Frontal cortex (tissue), 4 donors: ENCODE results near the gene ANK2. TPM values are rescaled to one million over a fixed set of nuclear protein-coding genes. Genes with fewer than 3 reads are reported as not detected.

Source experiments
- DNase-seq, 2 donors: peaks; one replicate each; pipeline ENCODE4 v3.0.0; 2012; ENCODE audit warnings: low spot score in 2 of 2
- FAIRE-seq: peaks from 2 replicates; lab custom pipeline; 2012; peaks lifted over from hg19 to GRCh38; lab: Jason Lieb, UNC
- total RNA-seq: library from RNA; depleted of rRNA; stranded (reverse); fragments of >200 nt; gene quantifications from one replicate; pipeline ENCODE4 v1.2.3, GENCODE V29; 2014
- donor health status: control.
- donor health status: control.
- donor health status: control.

ANK2 gene
- 477 TPM for total RNA-seq

DNA sequence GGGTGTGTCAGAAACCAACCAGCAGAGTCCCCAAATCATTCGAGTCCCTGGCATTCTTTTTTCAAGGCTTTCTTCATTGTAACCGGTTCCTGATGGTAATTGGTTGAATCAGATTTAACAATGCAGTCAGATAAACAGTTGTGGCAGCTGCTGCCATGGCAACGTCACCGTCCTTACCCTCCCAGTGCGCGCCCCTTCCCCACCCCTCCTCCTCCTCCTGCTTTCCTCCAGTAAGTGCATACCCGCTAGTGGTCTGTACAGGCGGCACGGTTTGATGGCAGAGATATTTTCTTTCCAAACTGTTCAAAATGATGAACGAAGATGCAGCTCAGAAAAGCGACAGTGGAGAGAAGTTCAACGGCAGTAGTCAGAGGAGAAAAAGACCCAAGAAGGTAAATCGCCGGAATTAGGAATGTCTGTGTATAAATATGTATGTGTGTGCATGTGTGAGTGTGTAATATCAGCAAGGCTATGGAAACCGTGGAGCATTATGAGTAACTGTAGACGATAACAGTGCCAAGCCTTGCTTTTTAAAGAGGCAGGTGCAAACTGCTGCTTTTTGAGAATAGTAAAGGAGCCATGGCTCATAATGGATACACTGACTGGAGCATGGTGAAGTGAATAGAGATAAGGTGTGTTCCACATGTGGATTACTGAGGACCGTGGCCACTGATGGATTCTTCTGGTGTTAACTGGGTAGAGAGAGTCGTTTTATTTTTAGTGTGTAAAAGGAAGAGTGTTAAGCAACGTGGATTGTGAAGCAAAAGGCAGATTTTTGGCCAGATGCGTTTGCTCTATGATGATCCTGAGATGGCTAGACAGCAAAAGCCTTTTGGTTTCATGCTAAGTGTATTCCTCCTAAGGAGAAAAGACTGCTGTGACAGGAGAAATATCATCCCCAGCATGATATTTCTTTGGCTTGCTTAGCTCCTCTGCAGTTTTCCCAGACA lies at the start of gene ANK2:
Gene ANK2 (plus strand): TSS at position 233 of the 950 bp plus-strand sequence. CDS start 76 bp downstream, at position 309.
- DNase-seq: peak; percentile 2 to 18
- FAIRE-seq: no peak

DNA sequence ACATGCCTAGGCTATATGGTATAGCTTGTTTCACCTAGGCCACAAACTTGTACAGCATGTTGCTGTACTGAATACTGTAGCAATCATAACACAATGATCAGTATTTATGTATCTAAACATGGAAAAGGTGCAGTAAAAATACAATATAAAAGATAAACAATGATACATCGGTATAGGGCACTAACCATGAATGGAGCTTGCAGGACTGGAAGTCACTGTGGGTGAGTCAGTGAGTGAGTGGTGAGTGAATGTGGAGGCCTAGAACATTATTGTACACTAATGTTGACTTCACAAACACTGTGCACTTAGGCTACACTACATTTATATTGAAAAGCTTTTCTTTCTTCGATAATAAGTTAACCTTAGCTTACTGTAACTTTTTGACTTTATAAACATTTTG lies 45.6 kb upstream of the ANK2 start:
- DNase-seq (no peak), FAIRE-seq (no peak)

GRCh38 chr4:113004655-113005054 lies 44.8 kb upstream of the ANK2 start:
- FAIRE-seq (no peak), DNase-seq (no peak)

DNA sequence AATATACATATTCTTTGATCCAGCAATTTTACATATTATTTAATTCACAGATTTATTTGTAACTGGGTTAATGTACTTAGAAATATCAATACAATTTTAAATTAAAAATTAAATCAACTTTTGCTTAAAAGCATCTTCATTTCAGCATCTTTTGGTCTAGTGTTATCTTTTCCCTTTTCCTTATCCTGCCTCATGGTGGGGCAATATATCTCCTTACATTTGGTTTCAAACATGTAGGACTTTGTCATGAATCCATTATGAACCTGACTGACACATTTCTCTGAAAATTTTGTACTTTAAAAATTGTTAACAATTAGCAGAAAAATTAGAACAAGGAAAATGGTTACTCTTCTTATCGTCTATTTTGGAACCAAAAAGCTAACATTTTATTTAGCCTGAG lies 42.8 kb upstream of the ANK2 start:
- FAIRE-seq (peak; percentile 61), DNase-seq (no peak)

DNA sequence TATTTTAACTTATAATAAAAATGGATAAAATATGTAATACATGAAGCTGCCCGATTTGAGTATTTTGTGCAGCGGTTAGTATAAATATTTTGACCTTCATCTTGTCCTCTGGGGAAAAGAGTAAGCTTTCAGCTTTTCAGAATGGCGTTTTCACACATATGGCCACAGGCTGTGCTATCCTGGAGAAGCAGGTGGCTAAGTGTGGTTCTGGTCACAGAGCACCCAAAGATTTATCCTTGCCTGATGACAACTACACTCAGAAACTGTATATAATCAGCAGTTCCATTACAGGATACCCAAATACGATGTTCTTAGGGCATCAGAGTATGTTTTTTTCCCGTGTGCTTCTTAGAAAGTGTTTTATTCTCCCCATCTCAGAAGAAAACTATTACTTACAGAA lies 42.3 kb upstream of the ANK2 start:
- FAIRE-seq (no peak), DNase-seq (no peak)

GRCh38 chr4:113008135-113008534 lies 41.3 kb upstream of the ANK2 start:
- DNase-seq: no peak
- no peak for FAIRE-seq

DNA sequence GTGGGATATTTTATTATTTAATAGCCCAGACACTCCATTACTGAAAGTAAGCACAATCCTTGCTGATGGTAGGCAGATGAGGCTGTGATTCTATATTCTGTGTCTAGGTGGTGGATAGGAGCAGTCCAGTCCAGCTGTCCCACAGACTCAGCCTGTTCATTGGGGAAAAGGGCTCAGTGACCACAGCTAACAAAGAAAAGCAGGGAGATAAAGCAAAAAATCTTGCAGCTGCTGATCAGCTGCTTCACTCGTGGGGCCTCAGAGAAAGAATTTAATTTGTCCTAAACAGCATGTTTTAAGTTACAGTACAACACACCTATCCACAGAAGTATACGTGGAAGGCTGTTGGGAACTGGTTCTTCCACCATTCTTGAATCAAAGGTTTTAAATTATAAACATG lies 40.7 kb upstream of the ANK2 start:
- FAIRE-seq (no peak), DNase-seq (no peak)

DNA sequence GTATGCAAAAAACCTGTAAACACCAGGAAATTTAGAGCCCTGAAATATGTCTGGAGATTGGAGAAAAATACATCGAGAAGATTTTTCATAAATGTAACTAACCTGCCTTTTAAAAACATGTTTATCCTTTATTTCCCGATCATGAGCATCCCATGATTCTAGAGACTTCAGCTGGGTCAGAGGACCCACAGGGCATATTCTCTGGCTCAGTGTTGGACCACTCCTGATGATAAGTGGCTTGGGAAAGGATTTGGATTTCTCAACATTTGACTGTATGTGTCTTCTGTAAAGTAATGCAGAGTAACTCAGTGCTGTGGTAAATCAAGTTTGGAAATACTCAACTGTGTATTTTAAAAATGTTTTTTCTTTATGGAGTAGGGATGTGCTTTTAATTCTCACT lies 40.0 kb upstream of the ANK2 start:
- no peak for FAIRE-seq

DNA sequence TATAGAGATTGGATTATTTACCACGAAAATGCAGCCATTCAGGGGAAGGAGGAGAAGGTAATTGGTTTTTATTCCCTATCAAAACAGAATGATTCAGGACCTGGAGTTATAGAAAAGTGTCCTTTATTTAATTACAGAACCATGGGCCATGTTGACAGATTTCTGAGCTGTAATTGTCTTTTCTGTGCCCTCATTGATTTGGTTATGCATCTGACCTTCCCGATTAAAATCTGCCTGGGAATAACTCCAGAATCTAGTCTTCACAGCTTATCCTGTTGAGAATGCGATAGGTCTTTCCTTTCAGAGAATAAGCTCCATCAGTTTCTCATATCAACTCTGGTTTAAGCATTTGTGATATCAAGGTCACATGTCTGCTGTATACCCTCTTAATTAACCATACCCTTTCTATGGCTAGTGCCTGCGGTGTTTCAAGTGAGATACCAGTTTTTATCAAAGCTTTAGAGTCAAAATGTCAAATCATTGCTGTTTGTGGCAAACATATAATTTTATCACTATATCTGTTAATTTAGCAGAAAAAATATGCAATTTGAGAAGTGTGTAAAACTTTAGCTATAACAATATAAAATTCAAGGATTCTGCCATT lies 37.2 kb upstream of the ANK2 start:
- DNase-seq (no peak), FAIRE-seq (no peak)

More for the DNA sequence above, 40.0 kb upstream of the ANK2 start:
- no peak for DNase-seq

- DNase-seq (no peak), FAIRE-seq (no peak)
Observed at GRCh38 chr4:113012786-113013185, 36.7 kb upstream of the ANK2 start.

GRCh38 chr4:113013751-113014150 lies 35.7 kb upstream of the ANK2 start:
- DNase-seq (no peak), FAIRE-seq (no peak)

GRCh38 chr4:113016377-113016776 lies 33.1 kb upstream of the ANK2 start:
- FAIRE-seq: no peak
- no peak for DNase-seq

DNA sequence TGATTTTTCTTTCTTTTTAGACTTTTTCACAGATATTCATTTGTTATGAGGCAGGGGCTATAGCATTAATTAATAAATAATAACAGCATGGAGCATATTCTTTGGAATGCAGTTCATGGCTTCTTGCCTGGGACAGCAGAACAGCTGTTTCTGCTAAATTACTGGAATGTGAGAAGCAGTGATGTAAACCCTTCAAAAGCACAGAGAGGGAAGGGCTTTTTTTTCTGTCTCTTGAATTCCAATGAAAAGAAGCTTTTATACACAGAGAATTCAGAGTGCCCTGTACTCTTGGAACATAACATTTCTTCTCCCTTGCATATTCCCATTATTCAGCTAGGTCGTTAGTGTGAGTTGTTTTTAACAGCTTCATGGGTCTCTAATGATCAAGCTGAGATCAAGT lies 28.5 kb upstream of the ANK2 start:
- FAIRE-seq (no peak), DNase-seq (peak in 1 of 2 donors; percentile 3)

- FAIRE-seq (no peak), DNase-seq (no peak)
Observed at GRCh38 chr4:113024388-113024787, 25.1 kb upstream of the ANK2 start.

DNA sequence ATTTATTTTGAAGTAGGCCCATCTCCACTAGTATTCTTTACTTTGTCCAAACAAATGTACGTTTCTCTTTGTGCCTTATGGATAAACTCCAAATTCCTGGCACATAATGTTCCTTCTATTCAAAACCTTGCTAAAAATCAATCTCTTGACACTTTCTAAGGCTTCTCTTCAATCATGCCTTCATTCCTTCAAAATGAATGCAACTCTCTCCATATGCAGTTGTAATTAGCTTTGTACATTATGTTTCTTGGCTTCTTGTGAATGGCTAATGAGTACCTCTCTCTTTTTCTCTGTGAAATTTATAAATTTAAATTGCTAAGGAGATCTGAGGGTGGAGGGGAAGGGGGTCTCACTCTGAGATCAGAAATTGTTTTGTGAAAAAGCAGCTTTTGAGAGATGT lies 24.0 kb upstream of the ANK2 start:
- DNase-seq: no peak
- FAIRE-seq: no peak

- FAIRE-seq (no peak), DNase-seq (no peak)
Observed at GRCh38 chr4:113026556-113026955, 22.9 kb upstream of the ANK2 start.

DNA sequence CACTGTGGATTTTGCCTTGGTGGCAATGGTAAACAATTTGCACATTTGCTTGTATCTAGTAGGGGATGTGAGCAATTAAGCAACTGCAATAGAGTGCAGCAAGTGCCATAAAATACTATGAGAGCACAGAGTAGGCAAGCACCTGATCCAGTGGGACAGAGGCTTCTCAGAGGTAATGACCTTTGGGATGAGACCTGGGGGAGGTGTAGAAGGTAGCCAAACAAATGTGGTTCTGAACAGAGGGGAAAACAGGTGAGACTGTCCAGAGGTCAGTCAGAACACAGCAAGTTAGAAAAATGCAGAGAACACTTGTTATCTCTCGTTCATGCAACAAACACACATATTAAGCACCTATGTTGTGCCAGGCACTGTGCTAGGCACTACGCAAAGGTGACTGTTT lies 21.4 kb upstream of the ANK2 start:
- FAIRE-seq: no peak

DNA sequence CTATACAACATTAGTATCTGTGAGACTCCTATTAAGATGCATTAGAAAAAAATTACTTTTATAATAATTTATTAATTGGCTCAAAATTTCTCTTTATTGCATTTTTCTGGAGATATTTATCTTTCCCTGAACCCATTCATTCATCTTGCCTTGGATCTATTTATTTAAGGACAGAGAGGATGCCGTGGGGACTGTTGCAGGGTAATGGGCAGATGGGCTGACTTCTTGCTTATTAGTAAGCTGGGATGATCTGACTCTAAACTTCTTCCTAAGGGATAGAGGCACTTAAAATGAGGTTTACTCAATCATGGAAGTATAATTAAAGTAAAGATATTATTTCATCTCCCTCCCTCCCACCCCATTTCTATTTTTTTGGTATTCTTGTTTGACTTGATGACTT lies 18.2 kb upstream of the ANK2 start:
- DNase-seq (no peak), FAIRE-seq (no peak)

More for the DNA sequence above, 21.4 kb upstream of the ANK2 start:
- DNase-seq: no peak

DNA sequence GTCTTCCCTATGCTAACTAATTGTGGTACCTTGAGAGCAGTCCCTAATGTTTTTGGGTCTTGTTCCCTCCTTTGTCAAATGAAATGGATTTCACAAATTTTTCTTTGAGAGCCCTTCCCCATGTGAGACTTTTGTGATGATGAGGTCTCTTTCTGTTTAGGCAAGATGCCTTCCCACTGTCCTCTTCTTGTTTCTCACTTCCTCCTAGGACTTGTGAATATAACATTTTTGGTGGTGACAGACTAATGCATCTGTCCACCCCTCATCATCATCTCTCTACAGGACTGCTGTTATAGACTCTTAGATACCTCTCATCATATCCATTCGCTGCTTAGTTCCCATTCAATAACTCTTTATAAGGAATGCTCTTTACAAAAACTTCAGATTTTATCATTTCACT lies 8.7 kb upstream of the ANK2 start:
- no peak for DNase-seq
- FAIRE-seq: no peak

GRCh38 chr4:113042502-113042901 lies 7.0 kb upstream of the ANK2 start:
- FAIRE-seq (no peak), DNase-seq (no peak)

DNA sequence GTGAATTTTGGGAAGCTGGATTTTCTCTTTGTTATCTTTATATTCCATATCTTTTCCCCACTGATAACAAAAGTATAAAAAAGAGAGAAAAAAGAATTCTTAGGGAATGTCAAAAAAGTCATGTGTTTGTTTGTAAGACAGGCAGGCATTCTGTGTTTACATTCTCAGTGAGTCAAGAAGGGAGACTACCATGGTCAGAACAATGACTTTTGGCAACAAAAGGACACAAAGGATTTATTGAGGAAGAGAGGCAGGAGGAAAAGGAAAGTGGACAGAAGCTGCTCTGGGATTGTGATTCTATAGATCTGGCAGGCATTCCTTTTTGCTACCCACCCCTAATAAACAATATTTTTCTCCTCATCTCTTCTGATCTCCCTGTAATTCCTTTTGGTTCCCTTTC lies 5.9 kb upstream of the ANK2 start:
- FAIRE-seq (no peak), DNase-seq (no peak)
